ENCODE results near the gene DBN1.

DNA sequence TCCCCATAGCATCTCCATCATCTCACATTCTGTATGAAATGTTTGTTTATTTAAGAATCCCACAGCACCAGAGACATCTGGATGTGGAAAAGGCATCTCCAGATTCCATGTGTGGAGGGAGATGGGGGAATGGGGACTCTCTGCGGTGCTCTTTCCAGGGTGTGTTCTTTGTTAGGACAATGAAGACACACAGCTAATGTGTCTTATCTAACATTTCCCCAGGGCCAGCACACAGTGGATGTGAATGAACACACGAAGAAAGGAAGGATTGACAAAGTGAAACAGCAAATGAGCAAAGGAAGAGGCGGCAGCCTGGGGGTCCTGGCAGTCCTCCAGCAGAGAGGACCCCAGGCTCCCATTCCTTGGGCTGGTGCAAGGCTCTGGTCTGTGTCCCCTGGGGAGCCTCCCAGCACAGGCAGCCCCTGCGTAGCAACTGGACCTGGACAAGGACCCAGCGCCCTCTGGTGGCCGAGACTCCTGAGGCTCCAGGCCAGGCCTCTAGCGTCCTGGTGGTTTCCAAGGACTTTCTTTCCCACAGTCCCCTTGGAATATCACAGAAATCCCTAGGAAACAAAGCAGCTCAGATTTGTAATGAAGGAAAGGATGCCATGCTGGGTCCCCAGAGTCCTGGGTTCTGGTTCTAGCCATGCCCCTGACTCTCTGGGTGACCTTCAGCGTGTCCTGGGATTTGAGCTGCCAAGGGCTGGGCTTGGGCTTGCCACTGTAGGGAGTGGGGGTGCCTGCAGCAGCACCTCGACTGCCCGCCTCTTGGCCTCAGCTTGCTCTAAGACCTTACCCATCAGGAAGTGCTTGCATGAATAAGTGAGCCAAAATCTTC lies 27.5 kb upstream of the DBN1 start:
- no peak for TF ChIP-seq EZH2phosphoT487 (IDR thresholded peaks at IDR 0.05; ENCODE audit: insufficient read depth, low read depth)
- TF ChIP-seq EZH2 (IDR thresholded peaks at IDR 0.05; ENCODE audit: insufficient read depth, poor library complexity, severe bottlenecking) = no peak

All from GM23248 (cell line).